ENCODE results near the gene STX4.

GRCh38 chr16:31023627-31024226 is 9.6 kb upstream of the STX4 start:
- TF ChIP-seq CTCF (IDR thresholded peaks at IDR 0.05) (no peak), EZH2 (IDR thresholded peaks at IDR 0.05) (no peak), EZH2phosphoT487 (IDR thresholded peaks at IDR 0.05) (no peak)
